HEK293T (cell line): ENCODE data around the gene ALDH18A1.

Experiments used
- CTCF ChIA-PET: fragments of 350-600 bp; formaldehyde crosslinking; extraction: SDS; loops from one replicate; lab custom pipeline; 2021; ENCODE audit warnings: antibody characterized with exemption, inconsistent platforms; lab: Yijun Ruan, JAX
- POLR2A ChIA-PET: fragments of 350-600 bp; formaldehyde crosslinking; extraction: SDS; loops from one replicate; lab custom pipeline; 2020; ENCODE audit warnings: antibody characterized with exemption, inconsistent platforms; lab: Yijun Ruan, JAX
- DNase-seq: peaks from one replicate; pipeline ENCODE4 v3.0.0; 2012; ENCODE audit warnings: mixed read lengths; ENCODE audit errors: extremely low spot score
- ARNT ChIP-seq: fragments of 450-650 bp; IDR thresholded peaks from 2 replicates; pipeline ENCODE4 v1.6.1; 2017; ENCODE audit warnings: mild to moderate bottlenecking
- BHLHE40 ChIP-seq: fragments of 450-650 bp; IDR thresholded peaks from 2 replicates; pipeline ENCODE4 v1.6.1; 2016; ENCODE audit warnings: mild to moderate bottlenecking, moderate library complexity, borderline replicate concordance
- CTBP1 ChIP-seq: fragments of 450-650 bp; IDR thresholded peaks from 2 replicates; pipeline ENCODE4 v1.6.1; 2016; ENCODE audit warnings: borderline replicate concordance
- ELF4 ChIP-seq: fragments of 450-650 bp; IDR thresholded peaks from 2 replicates; pipeline ENCODE4 v1.6.1; 2017; ENCODE audit warnings: antibody characterized with exemption
- FOXA1 ChIP-seq: fragments of 450-650 bp; IDR thresholded peaks from 2 replicates; pipeline ENCODE4 v1.6.1; 2016; ENCODE audit warnings: mild to moderate bottlenecking
- FOXK2 ChIP-seq: fragments of 450-650 bp; IDR thresholded peaks from 2 replicates; pipeline ENCODE4 v1.6.1; 2016; ENCODE audit warnings: mild to moderate bottlenecking
- FOXM1 ChIP-seq: fragments of 450-650 bp; IDR thresholded peaks from 2 replicates; pipeline ENCODE4 v1.6.1; 2017; ENCODE audit warnings: mild to moderate bottlenecking, borderline replicate concordance
- HDGF ChIP-seq: fragments of 450-650 bp; IDR thresholded peaks from 2 replicates; pipeline ENCODE4 v1.6.1; 2017; ENCODE audit warnings: antibody characterized with exemption, borderline replicate concordance
- L3MBTL2 ChIP-seq: fragments of 450-650 bp; conservative IDR thresholded peaks from 2 replicates; pipeline ENCODE4 v1.6.1; 2016; ENCODE audit warnings: mild to moderate bottlenecking
- LEF1 ChIP-seq: fragments of 450-650 bp; IDR thresholded peaks from 2 replicates; pipeline ENCODE4 v1.6.1; 2017; ENCODE audit warnings: mild to moderate bottlenecking, borderline replicate concordance
- NFRKB ChIP-seq: fragments of 450-650 bp; IDR thresholded peaks from 2 replicates; pipeline ENCODE4 v1.6.1; 2016; ENCODE audit warnings: mild to moderate bottlenecking, moderate library complexity
- PKNOX1 ChIP-seq: fragments of 450-650 bp; IDR thresholded peaks from 2 replicates; pipeline ENCODE4 v1.6.1; 2016
- SP1 ChIP-seq: fragments of 450-650 bp; IDR thresholded peaks from 2 replicates; pipeline ENCODE4 v1.6.1; 2017
- SUZ12 ChIP-seq: fragments of 450-650 bp; IDR thresholded peaks from 2 replicates; pipeline ENCODE4 v1.6.1; 2016; ENCODE audit warnings: mild to moderate bottlenecking
- TARDBP ChIP-seq: fragments of 450-650 bp; IDR thresholded peaks from 2 replicates; pipeline ENCODE4 v1.6.1; 2016
- ZNF384 ChIP-seq: fragments of 450-650 bp; IDR thresholded peaks from 2 replicates; pipeline ENCODE4 v1.6.1; 2016

The ALDH18A1 gene

GRCh38 chr10:95664543-95664942 is 8.0 kb upstream of the ALDH18A1 start:
- no peak for DNase-seq
- TF ChIP-seq FOXM1 (no peak), CTBP1 (no peak), ELF4 (no peak), FOXK2 (no peak), L3MBTL2 (no peak), FOXA1 (no peak), SP1 (no peak), ARNT (no peak), HDGF (no peak), SUZ12 (no peak), LEF1 (no peak), ZNF384 (no peak), PKNOX1 (no peak), TARDBP (no peak), BHLHE40 (no peak), NFRKB (no peak)
- ChIA-PET POLR2A (no interaction called here), CTCF (no interaction called here)

- POLR2A ChIA-PET, result no interaction called here
- TF ChIP-seq SP1 (no peak), PKNOX1 (no peak), SUZ12 (no peak), BHLHE40 (no peak), ZNF384 (no peak), NFRKB (no peak), HDGF (no peak), LEF1 (no peak)
- CTCF ChIA-PET, result interaction anchor here (1.0 kb wide), 1 partner anchor 30 kb away, joined by 3 read pairs; the partner anchor contains the start of gene TCTN3
- no peak for DNase-seq
Measured at GRCh38 chr10:95663496-95663895, 7.0 kb upstream of the ALDH18A1 start.

- ChIA-PET CTCF (no interaction called here), POLR2A (no interaction called here)
- TF ChIP-seq FOXK2 (no peak), SP1 (no peak), SUZ12 (no peak), ZNF384 (no peak), BHLHE40 (no peak), FOXM1 (no peak), TARDBP (no peak), NFRKB (no peak), FOXA1 (no peak), L3MBTL2 (no peak), PKNOX1 (no peak), ELF4 (no peak)
- DNase-seq, result no peak
Measured at GRCh38 chr10:95661818-95662217, 5.3 kb upstream of the ALDH18A1 start.

GRCh38 chr10:95660283-95660682 is 3.8 kb upstream of the ALDH18A1 start:
- CTCF ChIA-PET, result interaction anchor here (1.2 kb wide), 1 partner anchor 33 kb away, joined by 4 read pairs; the partner anchor contains the start of gene TCTN3
- TF ChIP-seq HDGF (no peak), L3MBTL2 (no peak)
- DNase-seq, result no peak
- POLR2A ChIA-PET, result no interaction called here

GRCh38 chr10:95657250-95657649 is 739 bp upstream of the ALDH18A1 start:
- TF ChIP-seq SP1 (no peak), FOXK2 (no peak), HDGF (no peak), FOXA1 (no peak), ZNF384 (no peak), CTBP1 (no peak), SUZ12 (no peak), LEF1 (no peak), BHLHE40 (no peak), ELF4 (no peak), TARDBP (no peak), FOXM1 (no peak), PKNOX1 (no peak), NFRKB (no peak)
- ChIA-PET CTCF (no interaction called here), POLR2A (interaction anchor here (0.8 kb wide), 1 partner anchor 15 kb away, joined by 3 read pairs; no protein-coding TSS in a partner anchor)

GRCh38 chr10:95655571-95656290 is 780 bp downstream of the ALDH18A1 start:
- no peak for DNase-seq
- POLR2A ChIA-PET, result no interaction called here
- TF ChIP-seq SP1, result no peak
- no peak for TF ChIP-seq CTBP1
- no peak for TF ChIP-seq FOXA1
- TF ChIP-seq TARDBP, result no peak
- TF ChIP-seq ELF4, result no peak
- no peak for TF ChIP-seq SUZ12
- no peak for TF ChIP-seq ARNT
- TF ChIP-seq FOXM1, result no peak
- TF ChIP-seq HDGF, result no peak
- no peak for TF ChIP-seq L3MBTL2
- no peak for TF ChIP-seq PKNOX1
- CTCF ChIA-PET, result no interaction called here

More at GRCh38 chr10:95657250-95657649, 739 bp upstream of the ALDH18A1 start:
- no peak for DNase-seq
